GM21528 (cell line): ENCODE measurements around the gene LPAR2.
"Not testable (repeated sequence)": the region's sequence is repeated elsewhere in the genome, so short reads cannot be mapped to it uniquely, and the experiment has no call there.

Source experiments
- ATAC-seq: cut with Tn5 transposase; IDR thresholded peaks from one replicate; pipeline ENCODE4 v1.9.1; 2021; ENCODE audit warnings: mild to moderate bottlenecking, moderate library complexity; ENCODE audit not compliant: unreplicated experiment, low FRiP score

LPAR2 gene

GRCh38 chr19:19627621-19628500 is at the start of gene LPAR2:
TSS of gene LPAR2 (minus strand) at chr19:19628220. CDS start at chr19:19627275, 945 bp downstream.
- ATAC-seq, result peak; percentile 55

GRCh38 chr19:19677579-19677978 is 49.6 kb upstream of the LPAR2 start:
- ATAC-seq, result no peak

- ATAC-seq, result no peak
Observed at GRCh38 chr19:19674315-19674714, 46.3 kb upstream of the LPAR2 start.

- no peak for ATAC-seq
Observed at GRCh38 chr19:19672816-19673215, 44.8 kb upstream of the LPAR2 start.

- ATAC-seq, result no peak
Observed at GRCh38 chr19:19670070-19670551, 42.1 kb upstream of the LPAR2 start.

- peak; percentile 66 for ATAC-seq
Observed at GRCh38 chr19:19668230-19669012, 40.4 kb upstream of the LPAR2 start, which contains the start of gene ZNF101. TSS of gene ZNF101 (plus strand) at chr19:19668839. CDS start at chr19:19668964, 125 bp downstream.

- not testable (repeated sequence) for ATAC-seq
Observed at GRCh38 chr19:19665420-19665948, 37.5 kb upstream of the LPAR2 start.

- ATAC-seq, result peak; percentile 69
Observed at GRCh38 chr19:19663256-19664120, 35.5 kb upstream of the LPAR2 start, which contains the start of gene ATP13A1. TSS of gene ATP13A1 (minus strand) at chr19:19663676. CDS start at chr19:19663666, 10 bp downstream.

GRCh38 chr19:19662871-19663255 is 34.8 kb upstream of the LPAR2 start:
- no peak for ATAC-seq

- no peak for ATAC-seq
Observed at GRCh38 chr19:19662344-19662743, 34.3 kb upstream of the LPAR2 start.

- ATAC-seq, result peak; percentile 44
Observed at GRCh38 chr19:19661675-19662251, 33.7 kb upstream of the LPAR2 start.

GRCh38 chr19:19661141-19661674 is 33.2 kb upstream of the LPAR2 start:
- ATAC-seq, result no peak

- no peak for ATAC-seq
Observed at GRCh38 chr19:19659646-19660245, 31.7 kb upstream of the LPAR2 start.

GRCh38 chr19:19657397-19657783 is 29.4 kb upstream of the LPAR2 start:
- no peak for ATAC-seq

- ATAC-seq, result no peak
Observed at GRCh38 chr19:19656451-19657396, 28.7 kb upstream of the LPAR2 start.

- ATAC-seq, result no peak
Observed at GRCh38 chr19:19655641-19656343, 27.8 kb upstream of the LPAR2 start.

GRCh38 chr19:19655051-19655594 is 27.1 kb upstream of the LPAR2 start:
- ATAC-seq, result no peak
